Fibroblast of the aortic adventitia (primary cell): ENCODE measurements around the gene TOM1L2. TPM values are rescaled to one million over a fixed set of nuclear protein-coding genes. Genes with fewer than 3 reads are reported as not detected.
A peak's percentile ranks its signal among the peaks of the same experiment; 100 is the strongest.

ENCODE experiments used
- DNase-seq: peaks from one replicate; pipeline ENCODE4 v3.0.0-alpha.2; 2010; ENCODE audit warnings: low read depth
- H3K4me3 ChIP-seq: 2 replicates; pipeline ENCODE4 v1.5.1; 2011; ENCODE audit warnings: low read depth, mild to moderate bottlenecking, control low read depth, low read length, moderate library complexity
- CTCF ChIP-seq: IDR thresholded peaks from 2 replicates; pipeline ENCODE4 v1.5.1; 2011; ENCODE audit warnings: mild to moderate bottlenecking, low read length, control low read depth, inconsistent platforms; ENCODE audit not compliant: insufficient read depth
- total RNA-seq: library from RNA; depleted of rRNA; stranded (reverse); fragments of >200 nt; gene quantifications from 2 replicates; pipeline ENCODE4 v1.2.3, GENCODE V29; 2012; ENCODE audit warnings: low replicate concordance

The TOM1L2 gene
- total RNA-seq, 1 donor, result 40.3 TPM

- DNase-seq, result no peak
These were observed 24.2 kb downstream of the TOM1L2 start for GRCh38 chr17:17947966-17948365.

GRCh38 chr17:17947309-17947708 is 24.9 kb downstream of the TOM1L2 start:
- H3K4me3 ChIP-seq, result no peak overlapping the region
- no peak for TF ChIP-seq CTCF
- no peak for DNase-seq

More at GRCh38 chr17:17947966-17948365, 24.2 kb downstream of the TOM1L2 start:
- no peak for TF ChIP-seq CTCF
- H3K4me3 ChIP-seq, result no peak overlapping the region

- no peak for TF ChIP-seq CTCF
- DNase-seq, result no peak
- H3K4me3 ChIP-seq, result no peak overlapping the region
These were observed 26.1 kb downstream of the TOM1L2 start for GRCh38 chr17:17946093-17946492.

- no peak for TF ChIP-seq CTCF
- no peak for DNase-seq
- H3K4me3 ChIP-seq, result no peak overlapping the region
These were observed 27.5 kb downstream of the TOM1L2 start for GRCh38 chr17:17944743-17945142.

GRCh38 chr17:17944242-17944641 is 28.0 kb downstream of the TOM1L2 start:
- DNase-seq, result no peak
- TF ChIP-seq CTCF, result no peak
- H3K4me3 ChIP-seq, result no peak overlapping the region

GRCh38 chr17:17943281-17943984 is 28.8 kb downstream of the TOM1L2 start:
- DNase-seq, result no peak
- TF ChIP-seq CTCF, result peak; percentile 1
- H3K4me3 ChIP-seq, result no peak overlapping the region

GRCh38 chr17:17942846-17943245 is 29.4 kb downstream of the TOM1L2 start:
- peak; percentile 72 for DNase-seq
- no peak for TF ChIP-seq CTCF
- no peak overlapping the region for H3K4me3 ChIP-seq
